Brain microvascular endothelial cell (primary cell): ENCODE data around the gene GPR180.
A peak's percentile ranks its signal among the peaks of the same experiment; 100 is the strongest.

Experiments
- DNase-seq: peaks from one replicate; pipeline ENCODE4 v3.0.0-alpha.2; 2020
- H3K27ac ChIP-seq: fragments of 250-450 bp; sonication (Bioruptor Pico); 2 replicates; pipeline ENCODE4 v1.5.1; 2020; ENCODE audit warnings: mild to moderate bottlenecking, moderate library complexity
- H3K27me3 ChIP-seq: fragments of 250-450 bp; sonication (Bioruptor Pico); replicated peaks from 2 replicates; pipeline ENCODE4 v1.5.1; 2020; ENCODE audit warnings: mild to moderate bottlenecking
- H3K36me3 ChIP-seq: fragments of 250-450 bp; sonication (Bioruptor Pico); replicated peaks from 2 replicates; pipeline ENCODE4 v1.5.1; 2020; ENCODE audit warnings: mild to moderate bottlenecking
- H3K4me3 ChIP-seq: 2 replicates; pipeline ENCODE4 v1.5.1; 2011; ENCODE audit warnings: low read depth, mild to moderate bottlenecking, control low read depth, low read length, moderate library complexity
- CTCF ChIP-seq: IDR thresholded peaks from 2 replicates; pipeline ENCODE4 v1.5.1; 2011; ENCODE audit warnings: low read depth, mild to moderate bottlenecking, moderate library complexity, low read length, control low read depth, inconsistent platforms; ENCODE audit errors: missing control alignments
- in situ Hi-C: cut with HindIII; loops from 2 replicates; pipeline ENCODE4 v1.10.0; 2017; ENCODE audit warnings: low sequenced_read_pairs, low pct_ligation_motif_present

Gene GPR180

GRCh38 chr13:94609196-94609595 lies 7.5 kb downstream of the GPR180 start:
- Histone ChIP-seq H3K36me3 (peaks cover 45% of the 10 kb centered on the region), H3K27ac (no peak overlapping the region), H3K27me3 (no peaks in the 10 kb centered on the region), H3K4me3 (no peak overlapping the region)
- DNase-seq, result no peak
- TF ChIP-seq CTCF, result no peak
- in situ Hi-C loops, result no loop called here

GRCh38 chr13:94610475-94610874 lies 8.8 kb downstream of the GPR180 start:
- TF ChIP-seq CTCF, result no peak
- H3K4me3 ChIP-seq, result no peak overlapping the region
- no peaks in the 10 kb centered on the region for H3K27me3 ChIP-seq
- in situ Hi-C loops, result no loop called here
- H3K36me3 ChIP-seq, result peaks cover 49% of the 10 kb centered on the region
- DNase-seq, result no peak
- no peak overlapping the region for H3K27ac ChIP-seq

GRCh38 chr13:94612050-94612449 lies 10.4 kb downstream of the GPR180 start:
- Histone ChIP-seq H3K27me3 (no peaks in the 10 kb centered on the region), H3K36me3 (peaks cover 43% of the 10 kb centered on the region), H3K27ac (no peak overlapping the region), H3K4me3 (no peak overlapping the region)
- TF ChIP-seq CTCF, result no peak
- DNase-seq, result no peak
- in situ Hi-C loops, result no loop called here

GRCh38 chr13:94613051-94613450 lies 11.4 kb downstream of the GPR180 start:
- H3K36me3 ChIP-seq, result peaks cover 34% of the 10 kb centered on the region
- no peaks in the 10 kb centered on the region for H3K27me3 ChIP-seq
- no peak overlapping the region for H3K27ac ChIP-seq
- no peak for DNase-seq
- H3K4me3 ChIP-seq, result no peak overlapping the region
- in situ Hi-C loops, result no loop called here
- TF ChIP-seq CTCF, result no peak

- no peak overlapping the region for H3K27ac ChIP-seq
- in situ Hi-C loops, result no loop called here
- H3K27me3 ChIP-seq, result no peaks in the 10 kb centered on the region
- TF ChIP-seq CTCF, result peak; percentile 54
- H3K4me3 ChIP-seq, result no peak overlapping the region
- peaks cover 41% of the 10 kb centered on the region for H3K36me3 ChIP-seq
- DNase-seq, result no peak
These were observed 15.8 kb downstream of the GPR180 start for GRCh38 chr13:94617389-94618000.

- no peak overlapping the region for H3K27ac ChIP-seq
- in situ Hi-C loops, result no loop called here
- no peak overlapping the region for H3K4me3 ChIP-seq
- DNase-seq, result peak; percentile 19
- H3K27me3 ChIP-seq, result no peaks in the 10 kb centered on the region
- peaks cover 43% of the 10 kb centered on the region for H3K36me3 ChIP-seq
- peak; percentile 85 for TF ChIP-seq CTCF
These were observed 18.7 kb downstream of the GPR180 start for GRCh38 chr13:94620286-94620896.
